VCaP (cell line): Measurements from ENCODE around the gene KXD1.

Experiments
- H3K27ac ChIP-seq: fragments of 450-650 bp; 2 replicates; pipeline ENCODE4 v1.5.1; 2017
- CTCF ChIP-seq: fragments of 450-650 bp; conservative IDR thresholded peaks from 2 replicates; pipeline ENCODE4 v1.5.1; 2017; ENCODE audit warnings: mild to moderate bottlenecking, moderate library complexity

The KXD1 gene

GRCh38 chr19:18606281-18607225 is 48.9 kb downstream of the KXD1 start, which contains the start of gene CRLF1:
CRLF1 (minus strand) TSS chr19:18606799; CDS start chr19:18606656, 143 bp downstream.
- no peak for TF ChIP-seq CTCF
- H3K27ac ChIP-seq: no peak within 1 kb of the TSS

DNA sequence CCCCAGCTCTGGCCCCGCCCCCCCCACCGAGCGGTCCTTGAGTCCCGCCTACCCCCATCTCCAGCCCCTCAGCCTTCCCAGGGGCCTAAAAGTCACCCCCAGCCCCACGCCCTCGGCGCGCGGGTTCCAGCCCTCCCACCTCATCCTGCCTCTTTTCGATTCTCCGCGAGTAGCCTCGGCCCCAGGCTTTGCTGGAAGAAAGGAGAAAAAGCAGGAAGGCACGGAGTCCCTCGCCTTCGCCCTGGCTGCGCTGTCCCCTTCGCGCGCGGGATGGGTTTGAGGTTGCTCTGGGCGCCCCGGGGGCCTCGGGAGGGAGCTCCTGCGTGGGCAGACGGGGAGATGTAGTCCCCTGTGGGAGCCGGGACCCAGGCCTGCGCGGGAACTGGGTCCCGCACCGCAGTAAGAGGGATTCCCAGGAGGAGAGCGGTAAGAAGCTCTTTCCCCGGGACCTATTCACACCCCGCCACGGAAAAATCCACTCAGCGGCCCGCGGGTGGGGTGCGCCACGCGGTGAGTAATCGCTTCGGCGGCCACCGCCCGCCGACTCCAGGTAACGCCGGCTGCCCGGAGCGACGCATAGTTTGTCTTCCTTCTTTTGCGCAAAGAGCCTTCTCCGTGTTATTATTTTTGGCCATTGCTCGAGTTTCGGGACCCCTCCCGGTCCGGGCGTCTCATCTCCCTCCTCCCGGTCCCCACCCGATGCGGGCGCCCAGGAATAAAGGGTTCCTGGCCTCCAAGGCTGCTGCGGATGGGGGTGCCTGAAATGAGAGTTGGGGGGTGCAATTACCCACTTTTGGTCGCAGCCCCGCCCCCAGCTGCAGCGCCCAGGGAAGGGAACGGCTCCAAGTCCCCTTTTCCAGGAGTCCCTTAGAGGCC is 49.8 kb downstream of the KXD1 start:
- no peak for TF ChIP-seq CTCF
- H3K27ac ChIP-seq: no peak overlapping the region

DNA sequence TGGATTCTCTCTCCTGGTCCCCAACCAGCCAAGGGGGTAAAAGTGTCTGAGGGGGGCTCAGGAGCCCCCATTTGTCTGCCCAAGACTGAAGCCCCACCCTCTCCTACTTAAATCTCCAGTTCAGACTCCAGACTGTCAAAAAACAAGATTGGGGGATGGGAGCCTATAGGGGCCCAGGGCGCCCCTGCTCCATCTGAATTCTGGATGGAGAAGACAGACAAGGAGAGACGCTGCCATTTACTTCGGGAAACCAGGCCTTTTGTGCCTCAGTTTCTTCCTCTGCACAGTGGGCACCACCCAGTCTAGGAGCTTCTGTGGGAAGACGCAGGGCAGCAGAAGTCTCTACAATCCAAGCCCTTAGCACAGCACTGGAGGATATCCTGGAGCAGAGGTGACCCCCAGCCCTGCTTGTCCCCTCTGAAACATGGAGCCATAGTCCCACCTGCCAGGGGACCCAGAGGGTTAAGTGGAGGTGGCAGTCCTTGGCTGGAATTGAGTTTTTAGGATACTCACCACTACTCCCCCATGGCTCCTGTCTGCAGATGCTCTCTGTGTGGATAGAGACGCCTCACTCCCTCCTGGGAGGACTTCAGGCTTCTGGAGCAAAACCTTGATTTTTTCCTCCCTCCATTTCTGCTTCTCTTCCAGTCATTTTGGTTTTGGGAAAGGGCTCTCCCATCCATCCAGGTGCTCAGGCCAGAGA is 50.6 kb downstream of the KXD1 start:
- no peak overlapping the region for H3K27ac ChIP-seq
- no peak for TF ChIP-seq CTCF

DNA sequence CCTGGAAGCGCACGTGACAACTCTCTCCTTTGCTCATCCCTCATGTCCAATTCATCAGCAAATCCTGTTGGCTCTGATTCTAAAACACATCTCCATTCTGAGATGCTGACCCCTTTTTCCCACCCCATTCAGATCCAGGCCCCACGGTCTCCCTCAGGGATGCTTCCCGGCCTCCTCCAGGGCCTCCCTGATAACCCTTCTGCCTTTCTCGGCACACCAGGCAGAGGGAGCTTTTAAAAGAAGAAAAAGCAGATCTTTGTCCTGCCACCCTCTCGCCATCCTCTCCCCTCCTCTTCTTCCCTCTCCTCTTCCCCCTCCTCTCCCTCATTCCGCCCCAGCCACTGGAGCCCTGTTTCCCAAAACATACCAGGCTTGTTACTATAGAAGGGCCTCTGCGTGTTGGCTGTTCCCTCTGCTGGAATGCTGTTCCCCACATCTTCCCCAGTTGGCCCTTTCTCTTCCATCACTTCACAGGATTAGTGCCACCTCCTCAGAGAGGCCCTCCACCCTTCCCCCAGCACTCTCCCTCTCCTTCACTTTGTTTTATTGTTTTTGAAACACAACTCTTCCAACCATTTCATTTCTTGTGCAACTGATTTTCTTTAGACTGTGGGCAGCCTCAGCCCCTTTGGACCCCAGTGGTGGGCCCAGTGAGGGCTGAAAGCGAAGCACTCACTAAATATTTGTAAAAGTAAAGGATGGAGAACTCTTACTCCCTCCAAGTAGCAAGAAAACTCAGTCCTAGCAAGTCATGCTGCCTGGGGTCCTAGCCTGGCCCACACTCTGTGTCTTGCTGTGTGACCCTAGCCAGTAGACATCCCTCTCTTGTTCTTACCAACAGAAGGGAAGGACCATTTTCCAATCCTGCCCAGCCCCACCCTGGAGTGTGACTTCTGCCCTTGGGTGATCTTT is 51.4 kb downstream of the KXD1 start:
- TF ChIP-seq CTCF: no peak
- H3K27ac ChIP-seq: no peak overlapping the region

DNA sequence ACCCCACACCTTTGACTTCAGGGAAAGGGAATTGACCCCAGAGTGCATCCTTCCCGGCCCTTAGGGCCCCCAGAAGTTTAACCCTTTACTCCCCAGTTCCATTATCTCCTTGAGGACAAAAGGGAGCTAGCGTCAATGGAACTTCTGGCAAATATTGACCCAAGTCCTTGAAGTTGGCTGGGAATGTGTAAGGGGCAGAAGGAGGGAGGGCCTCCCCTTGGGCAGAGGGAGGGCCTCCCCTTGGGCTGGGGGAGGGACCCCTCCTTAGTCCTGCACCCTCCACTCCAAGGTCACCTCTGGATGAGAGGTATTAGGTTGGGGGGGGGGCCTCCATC is 52.0 kb downstream of the KXD1 start:
- TF ChIP-seq CTCF: no peak
- H3K27ac ChIP-seq: no peak overlapping the region

GRCh38 chr19:18610245-18610555 is 52.5 kb downstream of the KXD1 start:
- no peak for TF ChIP-seq CTCF
- H3K27ac ChIP-seq: no peak overlapping the region
